GM18873 (cell line): ENCODE data around the gene SFMBT1.

Experiments used
- ATAC-seq: cut with Tn5 transposase; IDR thresholded peaks from one replicate; pipeline ENCODE4 v1.9.1; 2021; ENCODE audit warnings: mild to moderate bottlenecking, moderate library complexity, moderate number of reproducible peaks; ENCODE audit not compliant: unreplicated experiment, low FRiP score

The SFMBT1 gene

GRCh38 chr3:52865994-52866393, 179.9 kb downstream of the SFMBT1 start:
- no peak for ATAC-seq

- no peak for ATAC-seq
These were observed 185.5 kb downstream of the SFMBT1 start for GRCh38 chr3:52860424-52860768.

- no peak for ATAC-seq
These were observed 186.0 kb downstream of the SFMBT1 start for GRCh38 chr3:52859686-52860423.

- ATAC-seq = no peak
These were observed 188.0 kb downstream of the SFMBT1 start for GRCh38 chr3:52857864-52858263.

GRCh38 chr3:52857133-52857532, 188.7 kb downstream of the SFMBT1 start:
- ATAC-seq = no peak

- no peak for ATAC-seq
These were observed 189.2 kb downstream of the SFMBT1 start for GRCh38 chr3:52856666-52857065.

- no peak for ATAC-seq
These were observed 191.9 kb downstream of the SFMBT1 start for GRCh38 chr3:52854013-52854412.
